H1 (cell line): Measurements from ENCODE around the gene SOBP.

Experiments used
- CREB1 ChIP-seq: IDR thresholded peaks from 2 replicates; pipeline ENCODE4 v1.6.1; 2012; ENCODE audit warnings: inconsistent platforms
- CTCF ChIP-seq, 3 experiments: IDR thresholded peaks; 1 replicate in 2 of 3; 2 replicates in 1 of 3; pipeline versions ENCODE4 v1.5.1 to v1.6.1; 2011; ENCODE audit warnings: low read length in 3 of 3, mild to moderate bottlenecking in 3 of 3, inconsistent platforms in 2 of 3, low read depth in 1 of 3, moderate library complexity in 1 of 3; ENCODE audit not compliant: insufficient read depth in 1 of 3; ENCODE audit errors: control extremely low read depth in 1 of 3
- EZH2 ChIP-seq: fragments of 200-600 bp; sonication (generic); IDR thresholded peaks from 2 replicates; pipeline ENCODE4 v1.7.1; 2012; ENCODE audit warnings: low read depth, mild to moderate bottlenecking, moderate library complexity, low read length, inconsistent platforms; ENCODE audit not compliant: severe bottlenecking
- GTF2F1 ChIP-seq: IDR thresholded peaks from 2 replicates; pipeline ENCODE4 v1.6.1; 2012; ENCODE audit warnings: low read depth, low read length, improper control_type of control experiment, borderline replicate concordance
- HDAC2 ChIP-seq, 2 experiments: fragments of 300-600 bp in 1 of 2; sonication (generic) in 1 of 2; IDR thresholded peaks; 2 replicates each; pipeline ENCODE4 v1.6.1; 2011 to 2012; ENCODE audit warnings: low read depth in 2 of 2, low read length in 2 of 2, mild to moderate bottlenecking in 2 of 2, moderate library complexity in 2 of 2, borderline replicate concordance in 1 of 2, inconsistent platforms in 1 of 2
- JUND ChIP-seq: IDR thresholded peaks from 2 replicates; pipeline ENCODE4 v1.6.1; 2011; ENCODE audit warnings: mild to moderate bottlenecking, improper control_type of control experiment, low read length
- KDM1A ChIP-seq: fragments of 200-600, 300-600 bp; sonication (generic); IDR thresholded peaks from 2 replicates; pipeline ENCODE4 v1.7.1; 2016; ENCODE audit warnings: mild to moderate bottlenecking, low read length, borderline replicate concordance
- KDM5A ChIP-seq: fragments of 200-600 bp; IDR thresholded peaks from 2 replicates; pipeline ENCODE4 v1.7.1; 2012; ENCODE audit warnings: mild to moderate bottlenecking, low read length, inconsistent platforms, mixed read lengths
- NRF1 ChIP-seq: IDR thresholded peaks from 2 replicates; pipeline ENCODE4 v1.6.1; 2011; ENCODE audit warnings: mild to moderate bottlenecking, low read depth, low read length, improper control_type of control experiment
- POLR2A ChIP-seq, 2 experiments: IDR thresholded peaks; 1 replicate in 1 of 2; 2 replicates in 1 of 2; pipeline ENCODE4 v1.6.1; 2011; ENCODE audit warnings: low read depth in 2 of 2, low read length in 2 of 2, mild to moderate bottlenecking in 2 of 2; ENCODE audit errors: control extremely low read depth in 1 of 2
- POLR2AphosphoS5 ChIP-seq: IDR thresholded peaks from 2 replicates; pipeline ENCODE4 v1.6.1; 2011; ENCODE audit warnings: low read depth, low read length
- RAD21 ChIP-seq, 2 experiments: IDR thresholded peaks in 1 of 2; conservative IDR thresholded peaks in 1 of 2; 2 replicates each; pipeline ENCODE4 v1.6.1; 2011; ENCODE audit warnings: low read depth in 2 of 2, low read length in 2 of 2, improper control_type of control experiment in 1 of 2, inconsistent platforms in 1 of 2, mild to moderate bottlenecking in 1 of 2, moderate library complexity in 1 of 2
- RXRA ChIP-seq: IDR thresholded peaks from 2 replicates; pipeline ENCODE4 v1.6.1; 2011; ENCODE audit warnings: low read depth, mild to moderate bottlenecking, low read length, moderate library complexity; ENCODE audit not compliant: insufficient read depth
- YY1 ChIP-seq: IDR thresholded peaks from 2 replicates; pipeline ENCODE4 v1.6.1; 2011; ENCODE audit warnings: low read depth, mild to moderate bottlenecking, low read length

GRCh38 chr6:107589199-107589598, 99.3 kb downstream of the SOBP start:
- no peak for TF ChIP-seq POLR2AphosphoS5
- no peak for TF ChIP-seq JUND
- TF ChIP-seq CTCF (IDR thresholded peaks at IDR 0.05; ENCODE audit: control extremely low read depth in 1 of 3, insufficient read depth in 1 of 3, low read depth in 1 of 3, low read length in 3 of 3) = no peak
- TF ChIP-seq YY1 = no peak
- no peak for TF ChIP-seq HDAC2 (IDR thresholded peaks at IDR 0.05; ENCODE audit: borderline replicate concordance in 1 of 2, low read depth in 2 of 2, low read length in 2 of 2)
- no peak for TF ChIP-seq RAD21 (IDR thresholded peaks at IDR 0.05 in 1 of 2, conservative IDR thresholded peaks at IDR 0.05 in 1 of 2; ENCODE audit: low read depth in 2 of 2, low read length in 2 of 2)
- TF ChIP-seq KDM1A = no peak
- no peak for TF ChIP-seq EZH2
- no peak for TF ChIP-seq GTF2F1
- no peak for TF ChIP-seq NRF1
- no peak for TF ChIP-seq KDM5A
- no peak for TF ChIP-seq CREB1
- no peak for TF ChIP-seq POLR2A (IDR thresholded peaks at IDR 0.05; ENCODE audit: control extremely low read depth in 1 of 2, low read depth in 2 of 2, low read length in 2 of 2)
- no peak for TF ChIP-seq RXRA
